Measurements from ENCODE around the gene BORCS5. TPM values are rescaled to one million over a fixed set of nuclear protein-coding genes. Genes with fewer than 3 reads are reported as not detected.
"Not testable (repeated sequence)": the region's sequence is repeated elsewhere in the genome, so short reads cannot be mapped to it uniquely, and the experiment has no call there.

Gene BORCS5
- total RNA-seq, 2 donors from 2014 or later, result 11.6 to 17.9 TPM

DNA sequence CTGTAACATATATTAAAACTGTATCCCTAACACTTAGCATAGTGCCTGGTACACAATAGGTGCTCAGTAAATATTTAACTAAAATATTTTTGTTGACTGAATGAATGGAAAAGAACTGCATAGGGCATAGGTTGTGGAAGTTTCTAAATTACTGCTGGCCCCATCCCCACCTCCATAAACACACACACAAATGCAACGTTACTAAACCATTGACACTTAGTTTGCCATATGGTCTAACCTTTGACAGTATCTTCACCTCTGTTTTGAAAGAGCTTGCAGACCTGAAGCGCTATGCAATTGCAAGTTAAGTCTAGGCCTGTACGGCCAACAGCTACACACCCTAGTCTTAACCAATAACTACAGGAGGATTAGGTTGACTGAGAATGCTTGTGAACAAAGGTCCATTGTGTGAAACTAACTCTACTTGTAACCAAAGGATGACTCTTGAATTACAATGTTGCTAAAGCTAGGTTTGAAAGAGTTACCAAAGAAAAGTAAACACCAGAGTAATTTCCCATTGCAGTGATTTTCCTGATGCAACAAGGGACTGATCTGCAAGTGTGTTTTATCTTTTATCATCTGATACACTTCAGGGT is 5.9 kb upstream of the BORCS5 start:
- DNase-seq (ENCODE audit: low spot score), result no peak
- intact Hi-C loops (cut with DNase I), result no loop called here

DNA sequence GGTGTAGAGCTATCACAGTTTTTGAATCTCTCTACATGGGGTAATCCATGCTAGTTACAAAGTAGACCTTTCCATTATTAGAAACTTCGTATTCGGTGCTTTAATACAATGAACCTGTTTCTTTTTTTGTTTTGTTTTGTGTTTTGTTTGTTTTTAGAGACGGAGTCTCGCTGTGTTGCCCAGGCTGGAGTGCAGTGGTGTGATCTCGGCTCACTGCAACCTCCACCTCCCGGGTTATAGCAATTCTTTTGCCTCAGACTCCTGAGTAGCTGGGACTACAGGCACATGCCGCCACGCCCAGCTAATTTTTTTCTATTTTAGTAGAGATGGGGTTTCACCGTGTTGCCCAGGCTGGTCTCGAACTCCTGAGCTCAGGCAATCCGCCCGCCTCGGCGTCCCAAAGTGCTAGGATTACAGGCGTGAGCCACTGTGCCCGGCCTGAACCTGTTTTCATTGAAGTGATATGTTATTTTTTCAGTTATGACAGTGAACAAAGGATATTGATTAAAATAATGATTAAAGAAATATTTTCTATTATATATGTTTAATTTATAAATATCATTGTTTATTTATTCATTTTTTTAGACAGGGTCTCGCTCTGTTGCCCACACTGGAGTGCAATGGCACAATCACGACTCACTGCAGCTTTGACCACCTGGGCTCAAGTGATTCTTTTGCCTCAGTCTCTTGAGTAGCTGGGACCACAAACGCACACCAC is 5.3 kb upstream of the BORCS5 start:
- intact Hi-C loops (cut with DNase I); DNase-seq (ENCODE audit: low spot score): not testable (repeated sequence)

DNA sequence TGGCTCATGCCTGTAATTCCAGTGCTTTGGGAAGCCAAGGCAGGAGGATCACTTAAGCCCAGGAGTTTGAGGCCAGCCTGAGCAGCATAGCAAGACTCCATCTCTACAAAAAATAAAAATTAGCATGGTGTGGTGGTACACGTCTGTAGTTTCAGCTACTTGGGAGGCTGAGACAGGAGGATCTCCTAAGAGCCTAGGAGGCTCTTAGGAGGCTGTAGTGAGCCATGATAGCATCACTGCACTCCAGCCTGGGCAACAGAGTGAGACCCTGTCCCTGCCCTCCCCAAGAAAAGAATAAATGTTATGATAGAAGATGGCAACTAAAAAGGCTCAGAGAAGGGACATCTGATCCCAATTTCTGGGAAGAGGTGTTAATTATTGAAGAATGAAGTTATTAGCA is 3.6 kb upstream of the BORCS5 start:
- DNase-seq (ENCODE audit: low spot score), result no peak
- intact Hi-C loops (cut with DNase I), result no loop called here

DNA sequence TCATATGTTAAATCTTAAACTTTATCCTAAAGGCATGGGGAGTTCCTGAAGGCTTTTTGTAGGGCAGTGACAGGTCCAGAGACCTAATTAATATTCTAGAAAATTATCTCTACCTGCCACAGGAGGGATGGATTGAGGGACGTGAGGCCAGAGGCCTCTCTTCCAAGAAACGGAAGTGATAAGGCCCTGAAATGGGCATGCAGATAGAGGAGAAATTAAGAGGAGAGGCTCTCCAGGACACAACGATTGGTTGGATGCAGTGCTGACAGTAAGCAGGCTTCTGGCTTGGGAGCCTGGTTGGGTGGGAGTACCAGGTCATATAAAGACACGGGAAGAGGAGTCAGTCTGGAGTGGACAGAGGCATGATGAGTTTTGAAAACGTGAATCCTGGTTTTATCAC is 3.1 kb upstream of the BORCS5 start:
- intact Hi-C loops (cut with DNase I), result no loop called here
- no peak for DNase-seq (ENCODE audit: low spot score)

DNA sequence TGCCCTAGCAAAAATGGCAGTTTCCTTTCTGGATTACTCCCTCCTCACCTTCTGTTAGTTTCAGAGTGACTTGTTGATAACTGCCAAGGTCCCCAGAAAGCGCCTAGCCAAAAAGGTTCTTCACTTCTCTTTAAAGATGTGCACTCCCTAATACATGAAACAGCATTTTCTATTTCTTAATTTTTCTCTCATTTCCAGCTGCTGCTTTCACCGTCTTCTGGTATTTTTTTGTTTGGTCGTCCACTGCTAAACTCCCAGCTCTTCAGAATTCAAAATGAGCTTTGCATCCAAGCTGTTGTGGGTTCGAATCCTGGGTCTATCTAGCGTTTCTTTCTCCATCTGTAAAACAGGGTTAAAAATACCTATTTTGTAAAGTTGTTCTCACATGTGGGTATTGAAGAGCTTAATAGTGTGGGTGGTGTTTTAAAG is 397 bp upstream of the BORCS5 start:
- DNase-seq (ENCODE audit: low spot score), result no peak
- intact Hi-C loops (cut with DNase I), result loop anchor here in 1 of 2 donors (2.0 kb wide), 1 partner anchor 32 kb away; no protein-coding TSS in a partner anchor

DNA sequence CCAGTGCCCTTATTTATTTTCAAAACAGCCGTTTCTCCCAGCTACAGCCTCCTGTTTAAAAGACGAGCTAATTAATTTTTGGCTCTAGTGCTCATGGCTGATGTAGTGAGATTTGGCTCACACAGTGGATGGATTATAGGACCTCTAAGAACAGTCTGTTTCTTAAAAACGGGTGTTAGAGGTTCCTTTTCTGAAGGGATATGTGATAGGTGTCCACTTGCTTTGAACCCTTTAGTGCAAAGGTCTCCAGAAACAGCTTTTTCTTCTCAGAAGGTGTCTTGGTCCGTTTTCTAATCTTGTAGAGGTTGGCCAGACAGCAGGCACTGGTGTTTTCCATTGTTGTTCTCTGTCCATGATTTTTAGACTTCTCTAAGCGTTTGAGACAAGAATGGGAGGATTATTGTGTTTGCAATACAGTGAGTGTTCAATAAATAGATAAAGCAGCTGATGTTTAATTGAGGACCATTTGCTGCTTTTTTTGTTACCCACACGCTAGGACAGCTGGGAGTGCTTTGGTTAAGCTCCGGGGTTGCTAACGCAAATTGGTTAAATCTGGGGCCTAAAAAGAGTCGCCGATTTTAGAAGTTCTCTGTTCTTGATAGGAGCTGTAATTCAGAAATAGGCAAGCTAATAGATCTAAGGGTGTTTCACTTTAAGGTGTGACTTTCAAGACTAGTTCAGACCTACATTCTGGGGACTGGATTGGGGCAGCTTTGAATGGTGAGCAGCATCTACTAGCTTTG is 1.0 kb downstream of the BORCS5 start:
- no peak for DNase-seq (ENCODE audit: low spot score)
- intact Hi-C loops (cut with DNase I), result loop anchor here in 1 of 2 donors (2.0 kb wide), 1 partner anchor 31 kb away; no protein-coding TSS in a partner anchor

DNA sequence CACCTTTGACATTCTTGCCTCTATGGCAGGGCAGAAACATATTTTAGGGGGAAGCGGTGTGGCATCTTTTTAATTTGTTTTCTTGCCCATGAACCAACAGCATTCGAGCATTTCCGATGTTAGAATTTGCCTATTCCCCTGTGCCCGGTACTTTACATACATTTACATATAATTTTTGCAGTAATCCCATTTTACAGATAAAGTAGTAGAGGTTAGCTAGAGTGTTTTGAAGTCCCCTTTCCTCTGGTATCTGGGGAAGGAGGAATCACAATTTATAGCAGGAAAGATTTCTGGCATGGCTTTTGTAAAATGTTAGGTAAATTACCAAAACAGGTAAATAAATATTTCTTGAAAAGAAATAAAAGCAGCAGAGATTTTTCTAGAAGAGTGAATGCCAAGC is 1.6 kb downstream of the BORCS5 start:
- intact Hi-C loops (cut with DNase I), result no loop called here
- DNase-seq (ENCODE audit: low spot score), result no peak

DNA sequence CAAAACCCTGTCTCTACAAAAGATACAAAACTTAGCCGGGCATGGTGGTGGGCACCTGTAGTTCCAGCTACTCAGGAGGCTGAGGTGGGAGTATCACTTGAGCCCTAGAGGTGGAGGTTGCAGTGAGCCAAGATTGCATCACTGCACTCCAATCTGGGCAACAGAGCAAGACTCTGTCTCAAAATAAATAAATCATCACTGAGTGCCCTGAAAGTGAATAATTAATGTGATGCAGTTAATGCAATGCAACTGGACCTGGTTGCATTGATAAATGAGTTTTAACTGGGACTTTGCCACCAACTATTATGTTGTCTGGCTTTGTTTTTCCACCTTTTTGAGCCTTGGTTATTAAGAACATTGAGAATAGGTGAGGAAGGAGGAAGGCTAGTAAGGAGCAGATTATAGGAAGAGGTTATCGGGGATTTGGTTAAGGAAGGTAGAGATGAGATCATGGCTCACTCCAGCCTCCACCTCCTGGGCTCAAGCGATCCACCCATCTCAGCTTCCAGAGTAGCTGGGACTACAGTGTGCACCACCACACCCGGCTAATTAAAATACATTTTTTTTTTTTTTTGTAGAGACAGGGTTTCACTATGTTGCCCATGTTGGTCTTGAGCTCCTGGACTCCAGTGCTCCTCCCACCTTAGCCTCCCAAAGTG is 8.0 kb downstream of the BORCS5 start:
- no peak for DNase-seq (ENCODE audit: low spot score)
- intact Hi-C loops (cut with DNase I), result no loop called here

DNA sequence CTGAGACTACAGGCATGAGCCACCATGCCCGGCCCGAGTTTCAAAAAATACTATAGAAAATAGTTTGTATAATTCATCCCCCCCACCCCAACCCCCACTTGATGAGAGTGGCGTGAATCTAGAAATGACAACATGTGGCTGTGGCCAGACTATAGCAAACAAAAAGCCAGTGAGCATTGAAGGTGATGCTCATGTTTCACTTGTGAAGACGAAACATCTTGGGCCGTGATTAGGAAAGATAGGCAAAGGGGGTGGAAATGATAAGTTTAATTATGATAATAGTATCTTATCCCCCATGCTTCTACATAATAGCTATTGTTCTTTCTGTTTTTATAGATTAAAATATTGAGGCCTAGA is 8.5 kb downstream of the BORCS5 start:
- no peak for DNase-seq (ENCODE audit: low spot score)
- intact Hi-C loops (cut with DNase I), result no loop called here

DNA sequence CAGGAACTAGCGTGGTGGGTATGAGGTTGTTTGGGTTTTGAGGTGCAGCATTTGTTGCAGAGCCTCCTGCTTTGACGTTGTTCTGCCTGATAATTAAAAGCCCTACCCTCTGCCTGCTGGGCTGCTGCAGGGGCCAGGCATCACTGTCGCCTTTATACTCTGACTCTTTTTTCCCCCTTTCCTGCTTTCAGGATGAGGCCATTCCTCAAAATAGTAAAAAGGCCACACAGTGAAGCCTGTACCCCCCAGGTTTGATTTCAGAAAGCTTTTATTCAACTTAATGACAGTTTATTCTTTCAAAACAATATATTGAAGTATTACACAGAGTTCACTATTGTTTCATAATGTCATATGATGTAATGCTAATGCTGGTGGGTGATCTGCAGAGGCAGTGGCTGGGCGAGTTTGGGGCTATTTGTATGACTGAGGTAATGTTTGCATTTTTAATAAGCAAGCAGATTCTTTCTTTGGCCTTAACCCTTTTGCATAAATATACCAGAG is 9.1 kb downstream of the BORCS5 start:
- intact Hi-C loops (cut with DNase I), result no loop called here
- DNase-seq (ENCODE audit: low spot score), result no peak

DNA sequence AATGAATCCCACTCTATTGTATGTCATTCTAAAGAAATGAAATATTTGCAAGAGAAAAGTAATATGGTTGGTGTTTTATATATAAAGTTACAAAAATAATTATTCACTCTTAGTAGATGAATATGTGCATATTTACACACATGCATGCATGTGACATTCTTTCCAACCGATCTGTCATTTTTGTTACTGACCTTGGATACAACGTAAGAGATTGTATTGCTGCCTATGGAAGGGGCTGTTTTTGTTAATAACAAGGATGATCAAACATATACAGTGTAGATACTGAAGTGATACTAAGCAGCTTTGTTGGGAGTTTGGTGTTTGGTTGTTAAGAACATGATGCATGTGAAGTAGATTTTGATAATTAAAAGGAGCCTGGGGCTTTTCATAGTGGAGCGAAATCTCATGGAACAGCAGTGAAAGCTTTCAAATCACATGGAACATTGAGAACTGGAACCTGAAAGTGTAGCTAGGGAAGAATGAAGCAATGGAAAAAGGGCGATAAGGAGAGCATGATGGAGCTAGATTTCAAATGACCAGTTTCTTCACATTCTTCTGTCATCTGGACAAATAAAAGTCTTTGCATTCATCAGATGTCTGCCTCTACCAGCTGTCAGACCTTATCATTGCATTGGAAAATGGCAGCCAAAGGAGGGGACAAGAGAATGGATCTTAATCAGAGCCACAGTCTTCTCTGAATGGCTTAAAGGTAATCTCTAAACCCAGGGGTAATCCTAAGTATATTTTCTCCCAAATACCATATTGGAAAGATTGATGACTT is 10.0 kb downstream of the BORCS5 start:
- DNase-seq (ENCODE audit: low spot score), result no peak
- intact Hi-C loops (cut with DNase I), result no loop called here

DNA sequence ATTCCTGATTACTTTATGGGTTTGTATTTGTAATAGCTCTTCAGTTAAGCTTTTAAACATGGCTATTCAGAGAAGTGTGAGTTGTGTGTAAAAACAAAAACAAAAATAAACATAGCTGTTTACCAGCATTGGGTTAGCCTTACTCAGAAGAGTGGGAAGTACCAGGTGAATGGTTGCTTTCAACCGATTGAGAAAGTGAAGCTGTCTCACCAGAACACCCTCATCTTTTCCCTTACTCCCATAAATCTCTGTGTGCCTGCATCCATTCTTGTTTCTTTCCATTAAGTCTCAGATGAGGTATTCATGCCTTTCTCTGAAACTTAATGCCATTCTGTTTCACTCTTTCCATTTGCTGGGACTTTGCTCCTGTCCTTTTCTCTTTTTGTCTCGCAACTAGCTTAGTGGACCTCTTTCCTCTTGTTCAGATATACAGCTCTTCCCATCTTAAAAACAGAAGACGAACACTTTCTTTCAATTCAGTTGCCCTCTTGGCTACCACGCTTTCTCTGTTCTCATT is 10.7 kb downstream of the BORCS5 start:
- intact Hi-C loops (cut with DNase I), result no loop called here
- no peak for DNase-seq (ENCODE audit: low spot score)

DNA sequence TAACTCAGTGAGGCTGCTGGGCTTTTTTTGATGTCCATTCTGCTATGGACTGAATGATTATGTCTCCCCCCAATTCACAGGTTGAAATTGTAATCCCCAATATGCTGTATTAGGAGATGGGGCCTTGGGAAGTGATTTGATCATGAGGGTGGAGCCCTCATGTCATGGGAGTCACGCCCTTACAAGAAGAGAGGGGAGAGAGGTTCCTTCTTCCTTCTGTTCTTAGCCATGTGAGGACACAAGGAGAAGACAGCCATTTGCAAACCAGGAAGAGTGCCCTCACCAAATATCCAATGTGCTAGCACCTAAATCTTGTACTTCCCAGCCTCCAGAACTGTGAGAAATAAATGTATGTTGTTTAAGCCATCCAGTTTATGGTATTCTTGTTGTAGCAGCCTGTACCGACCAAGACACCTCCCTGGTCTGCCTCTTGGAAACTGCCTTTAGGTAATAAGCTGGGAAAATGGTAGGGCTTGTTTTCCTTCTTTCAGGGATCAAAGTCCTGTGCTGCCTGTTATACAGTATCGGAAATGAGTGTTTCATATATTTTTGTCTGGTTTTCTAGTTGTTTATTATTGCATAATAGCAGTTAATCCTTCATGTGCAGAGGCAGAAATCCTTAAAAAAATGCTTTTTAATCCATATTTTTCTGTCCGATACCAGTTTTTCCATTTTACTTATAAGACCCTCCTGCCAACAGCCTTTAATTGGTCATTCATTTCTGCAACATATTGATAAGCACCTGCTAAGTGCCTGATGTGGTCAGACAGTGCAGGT is 16.3 kb downstream of the BORCS5 start:
- no peak for DNase-seq (ENCODE audit: low spot score)
- intact Hi-C loops (cut with DNase I), result loop anchor here (10.0 kb wide), 1 partner anchor 192 kb away; the partner anchor contains the start of gene DUSP16 (in 2 of the 2)

DNA sequence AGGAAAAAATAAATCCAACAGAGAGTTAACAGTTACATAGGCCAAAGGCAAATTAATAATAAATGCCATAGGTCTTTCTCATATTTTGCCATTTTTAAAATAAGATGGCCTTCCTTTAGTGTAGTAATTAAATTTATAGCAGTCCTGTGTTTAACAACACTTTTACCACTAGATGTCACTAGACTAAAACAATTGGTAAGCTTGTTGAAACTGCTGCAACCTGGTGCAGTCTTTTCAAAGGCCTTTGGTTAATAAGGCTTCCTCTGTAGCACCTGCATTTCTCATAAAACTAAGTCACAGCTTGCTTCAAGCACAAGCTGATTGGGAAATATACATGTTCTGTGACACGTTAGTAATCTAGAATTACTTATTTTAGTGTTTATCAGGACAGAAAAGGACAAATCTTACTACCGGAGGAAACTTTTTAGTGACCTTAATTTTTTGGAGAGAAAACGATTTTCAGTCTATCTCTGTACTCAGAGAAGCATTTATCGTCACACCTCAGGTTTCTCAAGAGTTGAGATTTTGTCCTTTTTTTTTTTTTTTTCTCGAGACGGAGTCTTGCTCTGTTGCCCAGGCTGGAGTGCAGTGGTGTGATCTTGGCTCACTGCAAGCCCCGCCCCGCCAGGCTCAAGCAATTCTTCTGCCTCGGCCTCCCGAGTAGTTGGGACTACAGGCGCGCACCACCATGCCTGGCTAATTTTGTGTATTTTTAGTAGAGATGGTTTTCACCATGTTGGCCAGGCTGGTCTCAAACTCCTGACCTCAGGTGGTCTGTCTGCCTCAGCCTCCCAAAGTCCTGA is 20.0 kb downstream of the BORCS5 start:
- no peak for DNase-seq (ENCODE audit: low spot score)
- intact Hi-C loops (cut with DNase I), result loop anchor here (5.0 to 10.0 kb wide), 3 partner anchors 188 to 330 kb away; partner anchors contain the start of gene DUSP16 (in 2 of the 2)

DNA sequence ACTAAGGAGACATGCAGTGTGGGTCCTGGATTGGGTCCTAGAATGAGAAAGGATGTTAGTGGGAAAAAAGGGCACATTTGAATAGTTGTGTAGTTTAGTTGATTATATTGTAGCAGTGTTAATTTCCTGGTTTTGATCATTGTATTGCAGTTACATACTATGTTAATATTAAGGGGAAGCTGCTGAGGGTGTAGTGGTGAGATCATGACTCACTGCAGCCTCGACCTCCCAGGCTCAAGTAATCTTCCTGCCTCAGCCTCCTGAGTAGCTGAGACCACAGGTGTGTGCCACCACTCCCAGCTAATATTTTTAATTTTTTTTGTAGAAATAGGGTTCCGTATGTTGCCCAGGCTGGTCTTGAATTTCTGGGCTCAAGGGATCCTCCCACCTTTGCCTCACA is 21.7 kb downstream of the BORCS5 start:
- no peak for DNase-seq (ENCODE audit: low spot score)
- intact Hi-C loops (cut with DNase I), result loop anchor here (5.0 to 10.0 kb wide), 3 partner anchors 186 to 329 kb away; partner anchors contain the start of gene DUSP16 (in 2 of the 2)

DNA sequence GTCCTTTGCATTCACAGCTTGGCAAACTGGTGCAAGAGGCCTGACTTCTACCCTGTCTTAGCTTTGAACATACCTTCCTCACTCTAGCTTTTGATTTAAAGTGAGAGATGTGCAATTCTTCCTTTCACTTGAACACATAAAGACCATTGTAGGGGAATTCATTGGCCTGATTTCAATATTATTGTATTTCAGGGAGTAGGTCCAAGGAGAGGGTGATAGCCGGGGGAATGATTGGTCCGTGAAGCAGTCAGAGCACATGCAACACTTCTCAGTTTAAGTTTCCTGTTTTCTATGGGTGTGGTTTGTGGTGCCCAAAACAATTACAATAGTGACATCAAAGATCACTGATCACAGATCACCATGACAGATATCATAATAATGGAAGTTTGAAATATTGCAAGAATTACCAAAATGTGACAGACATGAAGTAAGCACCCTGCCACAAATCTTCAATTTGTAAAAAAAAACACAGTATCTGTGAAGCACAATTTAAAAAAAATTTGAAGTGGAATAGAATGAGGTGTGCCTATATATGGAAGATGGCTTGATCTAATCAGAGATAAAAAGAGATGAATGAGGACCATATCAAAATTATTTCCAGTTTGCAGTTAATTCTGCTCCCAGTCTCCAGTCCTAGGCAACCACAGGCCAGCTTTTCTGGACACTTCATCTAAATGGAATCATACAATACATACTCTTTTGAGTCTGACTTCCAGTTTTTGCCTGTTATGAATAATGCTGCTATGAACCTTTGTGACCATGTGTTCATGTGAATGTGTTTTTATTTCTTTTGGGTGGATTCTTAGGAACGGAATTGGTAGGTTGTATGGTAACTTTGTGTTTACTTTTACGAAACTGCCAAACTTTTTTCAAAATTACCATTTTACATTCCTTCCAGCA is 23.2 kb downstream of the BORCS5 start:
- DNase-seq (ENCODE audit: low spot score), result no peak
- intact Hi-C loops (cut with DNase I), result loop anchor here (5.0 to 10.0 kb wide), 3 partner anchors 185 to 327 kb away; partner anchors contain the start of gene DUSP16 (in 2 of the 2)
